Left ventricle myocardium inferior (tissue), 1 donor: ENCODE measurements around the gene GPR17. TPM values are rescaled to one million over a fixed set of nuclear protein-coding genes. Genes with fewer than 3 reads are reported as not detected.
A peak's percentile ranks its signal among the peaks of the same experiment; 100 is the strongest.

ENCODE experiments used
- DNase-seq: peaks from one replicate; pipeline ENCODE4 v3.0.0-alpha.2; 2020
- H3K27ac ChIP-seq: fragments of 200-600 bp; replicated peaks from 2 replicates; pipeline ENCODE4 v1.8.0; 2021
- H3K27me3 ChIP-seq: fragments of 200-600 bp; 2 replicates; pipeline ENCODE4 v1.8.0; 2021; ENCODE audit warnings: low read depth
- H3K36me3 ChIP-seq: fragments of 200-600 bp; 2 replicates; pipeline ENCODE4 v1.8.0; 2021
- H3K4me1 ChIP-seq: fragments of 200-600 bp; 2 replicates; pipeline ENCODE4 v1.8.0; 2021
- H3K4me3 ChIP-seq: fragments of 200-600 bp; 2 replicates; pipeline ENCODE4 v1.8.0; 2021; ENCODE audit warnings: mild to moderate bottlenecking, moderate library complexity
- H3K9me3 ChIP-seq: fragments of 200-600 bp; replicated peaks from 2 replicates; pipeline ENCODE4 v1.8.0; 2021
- CTCF ChIP-seq: fragments of 200-600 bp; IDR thresholded peaks from 2 replicates; pipeline ENCODE4 v1.8.0; 2021; ENCODE audit warnings: antibody characterized with exemption, mild to moderate bottlenecking, borderline replicate concordance
- intact Hi-C: fragments of 100-400 bp; cut with micrococcal nuclease; formaldehyde crosslinking; loops from one replicate; pipeline ENCODE4 v1.11.0; 2022
- total RNA-seq: library from RNA; stranded (reverse); fragmentation: NEBNext Ultra II Directional; extraction: Animal tissue kit (Norgen Biotek cat#: 25700); gene quantifications from one replicate; pipeline ENCODE4 v1.2.1, GENCODE V29; 2021
- donor health status: DM: no; HTN: yes; CAD: no; lungs with severe emphysema.

The GPR17 gene
- total RNA-seq, 1 donor from 2014 or later = 0.16 TPM

- Histone ChIP-seq H3K4me1 (peaks cover 47% of the 10 kb centered on the region), H3K36me3 (no peaks in the 10 kb centered on the region), H3K4me3 (no peak overlapping the region), H3K27ac (no peak overlapping the region), H3K9me3 (peaks cover 7% of the 10 kb centered on the region), H3K27me3 (no peaks in the 10 kb centered on the region)
- intact Hi-C loops = no loop called here
- DNase-seq = no peak
- no peak for TF ChIP-seq CTCF
Observed at GRCh38 chr2:127683757-127684156, 37.8 kb downstream of the GPR17 start.

- intact Hi-C loops = no loop called here
- Histone ChIP-seq H3K4me3 (no peak overlapping the region), H3K27me3 (no peaks in the 10 kb centered on the region), H3K36me3 (no peaks in the 10 kb centered on the region), H3K9me3 (peaks cover 13% of the 10 kb centered on the region), H3K27ac (no peak overlapping the region), H3K4me1 (peaks cover 35% of the 10 kb centered on the region)
- TF ChIP-seq CTCF = no peak
- DNase-seq = no peak
Observed at GRCh38 chr2:127685410-127686080, 39.6 kb downstream of the GPR17 start.

- no peak overlapping the region for H3K4me3 ChIP-seq
- intact Hi-C loops = no loop called here
- no peak overlapping the region for H3K27ac ChIP-seq
- peaks cover 22% of the 10 kb centered on the region for H3K9me3 ChIP-seq
- H3K4me1 ChIP-seq = peaks cover 8% of the 10 kb centered on the region
- no peak for TF ChIP-seq CTCF
- no peaks in the 10 kb centered on the region for H3K27me3 ChIP-seq
- H3K36me3 ChIP-seq = no peaks in the 10 kb centered on the region
- DNase-seq = no peak
Observed at GRCh38 chr2:127688405-127688804, 42.5 kb downstream of the GPR17 start.

DNA sequence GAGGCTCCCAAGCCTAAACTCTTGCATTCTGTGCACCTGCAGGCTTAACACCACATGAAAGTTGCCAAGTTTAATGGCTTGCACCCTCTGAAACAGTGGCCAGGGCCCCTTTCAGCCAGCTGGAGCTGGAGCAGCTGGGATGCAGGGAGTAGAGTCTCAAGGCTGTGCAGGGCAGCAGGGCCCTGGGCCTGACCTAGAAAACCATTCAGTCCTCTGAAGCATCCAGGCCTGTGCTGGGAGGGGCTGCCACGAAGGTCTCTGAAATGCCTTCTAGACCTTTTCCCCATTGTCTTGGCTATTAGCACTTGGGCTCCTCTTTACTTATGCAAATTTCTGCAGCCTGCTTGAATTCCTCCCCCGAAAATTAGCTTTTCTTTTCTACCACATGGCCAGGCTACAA, 44.7 kb downstream of the GPR17 start:
- no peak overlapping the region for H3K4me3 ChIP-seq
- H3K36me3 ChIP-seq = no peaks in the 10 kb centered on the region
- intact Hi-C loops = no loop called here
- peaks cover 7% of the 10 kb centered on the region for H3K4me1 ChIP-seq
- DNase-seq = no peak
- no peak for TF ChIP-seq CTCF
- no peaks in the 10 kb centered on the region for H3K27me3 ChIP-seq
- H3K27ac ChIP-seq = no peak overlapping the region
- H3K9me3 ChIP-seq = peaks cover 22% of the 10 kb centered on the region

DNA sequence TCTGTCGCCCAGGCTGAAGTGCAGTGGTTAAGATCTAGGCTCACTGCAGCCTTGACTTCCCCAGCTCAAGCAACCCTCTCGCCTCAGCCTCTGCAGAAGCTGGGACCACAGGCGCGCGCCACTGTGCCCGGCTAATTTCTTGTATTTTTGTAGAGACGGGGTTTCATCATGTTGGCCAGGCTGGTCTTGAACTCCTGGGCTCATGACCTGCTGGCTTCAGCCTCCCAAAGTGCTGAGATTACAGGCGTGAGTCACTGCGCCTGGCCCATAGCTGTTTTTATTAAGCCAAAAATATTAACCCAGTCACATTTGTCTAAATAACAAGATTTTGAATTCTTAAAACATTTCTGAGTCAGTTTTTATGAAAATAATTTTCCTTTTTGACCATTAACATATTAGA, 49.0 kb downstream of the GPR17 start:
- H3K36me3 ChIP-seq = no peaks in the 10 kb centered on the region
- peaks cover 15% of the 10 kb centered on the region for H3K9me3 ChIP-seq
- peak overlapping the region; percentile 61 for H3K4me3 ChIP-seq
- no peak overlapping the region for H3K27ac ChIP-seq
- TF ChIP-seq CTCF = no peak
- intact Hi-C loops = no loop called here
- no peaks in the 10 kb centered on the region for H3K27me3 ChIP-seq
- DNase-seq = no peak
- H3K4me1 ChIP-seq = peaks cover 9% of the 10 kb centered on the region
